ENCODE data around the gene TTLL10.

Gene TTLL10

DNA sequence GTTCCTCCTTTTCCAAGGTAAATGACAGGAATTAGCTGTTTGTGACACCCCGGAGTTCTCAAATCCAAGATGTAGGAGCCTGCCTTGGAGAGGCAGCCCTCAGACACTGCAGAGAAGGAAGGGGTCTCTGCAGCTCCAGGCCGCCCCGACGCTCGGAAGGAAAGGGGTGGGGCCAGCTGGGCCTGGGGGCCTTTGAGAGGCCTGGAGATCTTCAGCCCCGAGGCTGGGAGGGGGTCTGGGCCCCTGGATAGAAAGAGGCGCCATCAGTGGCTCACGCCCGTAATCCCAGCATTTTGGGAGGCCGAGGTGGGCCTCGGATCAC, 33.9 kb downstream of the TTLL10 start:
- no peak for DNase-seq

DNA sequence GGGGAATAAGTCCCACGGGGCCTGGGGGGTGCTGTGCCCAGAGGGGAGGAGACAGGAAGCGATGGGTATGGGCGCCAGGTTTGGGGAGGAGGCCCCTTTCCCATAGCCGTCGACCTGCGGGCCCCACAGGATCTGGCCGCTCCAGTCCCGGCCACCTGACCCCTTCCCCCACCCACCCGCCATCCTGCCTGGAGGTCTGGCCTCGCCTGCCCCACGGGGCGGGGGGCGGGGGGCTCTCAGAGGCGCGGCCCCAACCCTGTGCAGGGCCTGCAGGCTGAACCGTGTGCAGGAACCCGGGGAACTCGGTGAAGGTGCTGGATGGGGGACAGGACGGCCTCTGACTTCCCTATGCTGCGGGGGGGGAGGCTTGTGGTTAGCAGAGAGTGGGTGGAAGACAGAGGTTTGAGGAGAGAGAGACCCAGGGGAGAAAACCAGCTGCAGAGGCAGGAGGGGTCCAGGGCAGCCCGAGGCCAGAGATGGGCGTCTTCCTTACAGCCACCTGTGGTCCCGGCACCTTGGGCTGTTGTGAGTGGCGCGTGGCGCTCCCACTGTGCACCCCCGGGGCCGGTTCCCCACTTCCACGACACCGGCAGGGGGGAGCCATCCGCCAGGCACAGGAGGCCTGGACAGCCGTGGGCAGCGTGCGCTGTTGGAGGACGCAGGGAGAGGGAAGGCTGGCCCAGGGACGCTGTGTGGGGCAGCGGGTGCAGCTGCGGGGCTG, 35.2 kb downstream of the TTLL10 start:
- no peak for DNase-seq

DNA sequence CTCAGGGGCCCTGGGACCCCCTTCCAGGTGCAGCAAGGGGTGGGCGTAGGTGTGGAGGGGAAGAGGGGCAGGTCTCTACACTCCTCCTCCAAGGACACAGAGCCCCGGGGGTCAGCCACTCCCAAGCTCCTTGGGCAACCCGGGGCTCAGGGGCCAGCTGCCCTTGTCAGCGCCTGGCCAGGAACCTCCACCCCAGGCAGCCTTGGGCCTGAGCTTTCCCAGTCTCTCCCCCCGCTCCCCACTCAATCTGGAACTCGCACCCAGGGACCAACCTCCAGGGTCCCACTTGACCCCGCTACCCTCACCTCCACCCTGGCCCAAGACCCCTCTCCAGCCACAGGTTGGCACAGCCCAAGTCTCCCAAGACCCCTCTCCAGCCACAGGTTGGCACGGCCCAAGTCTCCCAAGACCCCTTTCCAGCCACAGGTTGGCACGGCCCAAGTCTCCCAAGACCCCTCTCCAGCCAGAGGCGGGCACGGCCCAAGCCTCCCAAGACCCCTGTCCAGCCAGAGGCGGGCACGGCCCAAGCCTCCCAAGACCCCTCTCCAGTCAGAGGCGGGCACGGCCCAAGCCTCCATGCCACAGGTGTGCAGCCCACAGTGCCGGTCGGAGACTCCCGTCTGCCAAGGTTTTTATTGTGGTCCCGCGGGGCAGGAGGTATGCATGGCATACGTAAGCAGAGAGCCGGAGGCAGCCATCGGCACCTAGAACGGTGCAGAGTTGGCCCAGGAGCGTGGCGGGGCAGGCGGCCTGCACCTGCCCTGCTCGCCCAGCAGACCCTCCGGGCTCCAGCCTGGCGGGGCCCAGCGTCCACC, 37.3 kb downstream of the TTLL10 start:
- DNase-seq, result no peak

DNA sequence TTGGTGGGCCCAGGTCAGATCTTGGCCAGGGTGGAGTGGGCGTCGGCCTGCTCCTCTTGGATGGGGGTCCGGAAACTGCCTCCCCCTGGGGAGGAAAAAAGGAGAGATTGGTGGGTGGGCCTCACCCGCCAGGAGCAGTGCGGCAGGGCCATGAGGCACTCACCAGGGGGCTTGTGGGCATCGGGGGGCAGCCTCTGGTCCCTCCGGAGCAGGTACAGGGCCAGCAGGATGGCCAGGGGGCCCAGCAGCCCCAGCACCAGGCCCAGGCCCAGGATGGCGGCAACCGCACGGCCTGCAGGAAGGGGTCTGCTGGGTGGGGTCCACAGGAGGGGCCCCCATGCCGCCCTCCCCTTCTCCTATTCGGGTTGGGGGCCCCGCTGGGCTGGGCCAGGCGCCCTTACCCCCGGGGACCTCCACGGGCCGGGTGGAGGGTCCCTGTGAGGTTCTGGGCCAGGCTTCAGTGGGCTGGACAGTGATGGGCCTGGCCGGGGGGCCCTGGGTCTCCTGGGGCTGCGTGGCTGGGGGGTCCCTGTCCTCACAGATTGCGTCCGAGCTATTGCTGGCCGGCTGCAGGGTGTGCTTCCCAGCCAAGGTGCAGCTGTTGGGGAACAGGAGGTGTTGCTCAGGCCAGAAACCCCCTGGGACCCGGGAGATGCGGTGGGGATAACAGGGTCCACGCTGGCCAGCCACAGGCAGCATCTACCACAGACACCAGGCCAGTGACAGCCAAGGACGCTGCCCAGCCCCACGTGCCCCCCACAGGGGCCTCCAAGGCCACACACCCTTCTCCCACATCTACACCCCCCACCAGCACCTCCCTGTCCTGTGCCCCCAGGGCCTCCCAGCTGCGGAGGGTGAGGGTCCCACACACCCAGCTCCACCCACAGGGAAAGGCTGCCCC, 38.1 kb downstream of the TTLL10 start:
- DNase-seq, result no peak

DNA sequence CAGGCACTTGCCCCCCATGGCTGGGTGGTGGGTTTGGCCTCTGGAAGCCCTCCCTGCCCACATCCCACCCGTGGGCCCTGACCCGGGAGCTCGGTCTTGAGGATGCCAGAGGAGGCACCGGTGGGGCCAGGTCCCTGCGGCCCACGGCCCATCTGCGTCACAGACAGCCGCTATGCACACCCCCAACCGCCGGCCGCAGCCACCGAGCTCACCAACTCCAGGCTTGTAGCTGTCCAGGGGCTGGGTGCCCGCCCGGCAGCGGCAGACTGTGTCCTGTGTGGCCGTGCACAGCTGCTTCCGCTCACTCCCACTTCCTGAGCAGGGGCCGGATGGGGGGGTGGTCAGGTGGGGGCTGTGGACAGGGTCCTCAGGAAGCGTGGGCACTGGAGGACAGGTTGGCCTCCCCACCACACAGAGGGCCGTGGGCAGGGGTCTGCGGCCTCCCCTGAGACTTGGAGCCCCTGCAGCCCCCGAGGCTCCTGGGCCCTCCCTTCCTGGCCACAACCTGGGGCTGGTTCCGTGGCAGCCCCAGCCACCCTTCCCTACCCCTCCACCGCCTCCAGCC, 39.2 kb downstream of the TTLL10 start:
- no peak for DNase-seq

DNA sequence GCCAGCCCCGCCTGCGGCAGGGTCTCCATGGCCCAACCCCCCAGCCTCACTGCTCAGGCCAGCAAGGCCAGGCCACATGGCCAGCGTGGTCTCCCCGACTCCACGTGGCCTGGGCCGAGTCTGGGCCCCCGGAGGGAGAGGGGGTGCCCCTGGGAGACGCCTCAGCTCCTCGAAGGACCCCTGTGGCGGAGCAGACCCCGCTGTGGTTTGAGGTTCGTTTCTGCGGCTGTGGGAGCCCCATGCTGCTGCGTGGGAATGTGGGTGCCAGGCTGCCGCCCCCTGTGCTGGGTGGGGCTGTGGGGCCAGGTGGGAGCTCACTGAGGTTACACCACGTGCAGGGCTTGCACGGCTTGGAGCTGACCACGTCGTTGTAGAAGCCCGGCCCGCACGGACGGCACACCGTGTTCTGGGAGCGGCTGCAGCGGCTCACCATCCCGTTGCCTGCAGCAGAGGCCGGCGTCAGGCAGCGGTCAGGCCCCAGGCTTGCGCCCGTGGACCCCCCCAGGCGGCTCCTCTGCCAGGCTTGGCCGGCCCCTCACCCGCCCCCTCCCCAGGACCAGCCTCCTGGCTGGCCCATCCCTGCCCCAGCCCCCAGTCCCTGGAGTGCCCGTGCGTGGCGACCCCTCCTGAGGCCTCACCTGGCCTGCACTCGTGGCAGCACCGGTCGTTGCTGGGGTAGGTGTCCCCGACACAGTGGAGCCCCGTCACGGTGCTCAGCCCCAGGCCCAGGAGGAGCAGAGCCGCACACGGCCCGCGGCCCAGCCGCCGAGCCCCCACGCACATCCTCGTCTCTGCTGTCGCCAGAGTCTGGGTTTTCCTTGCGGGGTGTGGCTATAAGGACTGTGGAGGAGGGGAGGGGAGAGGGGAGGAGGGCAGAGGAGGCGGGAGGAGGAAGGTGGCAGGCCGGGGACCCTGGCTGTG, 39.9 kb downstream of the TTLL10 start, which contains the start of gene TNFRSF4:
TSS of gene TNFRSF4 (minus strand) at position 809 of the 921 bp plus-strand sequence. CDS start at position 783, 26 bp downstream.
- DNase-seq, result no peak

DNA sequence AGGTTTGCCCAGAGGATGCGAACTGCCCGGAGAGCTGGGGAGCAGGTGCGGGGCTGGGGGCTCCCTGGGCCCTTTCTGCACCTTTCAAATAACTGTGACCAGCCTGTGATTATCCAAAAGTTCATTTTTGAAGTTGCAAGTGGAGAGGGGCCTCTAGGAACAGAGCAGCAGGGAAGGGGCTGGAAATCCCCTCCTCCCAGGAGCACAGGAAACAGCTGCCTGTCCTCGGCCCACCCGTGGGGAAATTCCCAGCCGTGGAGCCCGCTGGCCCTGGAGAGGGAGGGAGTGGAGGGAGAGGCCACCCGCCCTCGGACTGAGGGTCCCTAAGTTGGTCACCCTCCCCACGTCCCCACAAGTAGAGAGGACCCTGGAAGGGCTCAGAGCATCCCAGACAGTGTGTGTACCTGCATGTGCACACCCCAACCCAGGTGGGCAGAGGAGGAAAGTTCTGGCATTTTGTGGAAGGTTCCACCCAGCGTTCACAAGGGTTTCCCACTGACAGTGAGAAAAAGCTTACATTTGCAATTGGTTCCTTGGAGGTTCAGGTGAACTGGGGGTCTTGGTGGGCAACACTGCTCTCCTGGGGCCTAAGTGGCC, 41.5 kb downstream of the TTLL10 start:
- DNase-seq, result no peak

DNA sequence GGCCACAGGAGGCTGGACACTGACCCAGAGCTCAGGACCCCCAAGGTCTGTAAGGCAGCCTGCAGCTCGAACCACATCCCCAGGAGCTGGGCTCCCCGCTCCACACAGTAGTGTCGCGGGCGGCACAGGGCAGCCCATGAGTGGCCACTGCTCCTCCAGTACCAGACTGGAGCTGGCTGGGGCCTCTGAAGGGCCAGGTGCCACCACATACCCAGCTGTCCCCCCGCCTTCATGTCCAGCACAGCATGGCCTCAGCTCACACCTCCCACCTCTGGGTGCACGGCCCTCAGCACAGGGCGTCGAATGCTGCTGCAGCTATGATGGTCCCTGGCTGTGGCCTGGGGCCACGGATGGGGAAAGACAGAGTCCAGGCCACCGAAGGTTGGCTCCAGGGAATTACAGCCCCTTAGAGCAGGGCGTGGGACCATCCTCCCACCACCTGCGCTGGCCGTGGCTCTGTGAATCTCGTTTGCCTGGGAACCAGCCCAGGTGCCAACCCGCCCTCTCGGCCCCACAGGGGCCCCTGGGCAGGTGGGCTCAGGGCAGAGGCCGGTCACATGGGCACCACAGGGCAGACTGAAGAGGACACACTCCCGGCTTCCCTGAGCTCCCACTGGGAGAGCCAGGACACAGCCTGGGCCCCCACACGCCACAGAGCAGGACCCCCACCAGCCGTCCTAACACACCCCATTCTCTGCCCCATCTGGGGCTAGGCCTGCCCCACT, 42.4 kb downstream of the TTLL10 start:
- no peak for DNase-seq

DNA sequence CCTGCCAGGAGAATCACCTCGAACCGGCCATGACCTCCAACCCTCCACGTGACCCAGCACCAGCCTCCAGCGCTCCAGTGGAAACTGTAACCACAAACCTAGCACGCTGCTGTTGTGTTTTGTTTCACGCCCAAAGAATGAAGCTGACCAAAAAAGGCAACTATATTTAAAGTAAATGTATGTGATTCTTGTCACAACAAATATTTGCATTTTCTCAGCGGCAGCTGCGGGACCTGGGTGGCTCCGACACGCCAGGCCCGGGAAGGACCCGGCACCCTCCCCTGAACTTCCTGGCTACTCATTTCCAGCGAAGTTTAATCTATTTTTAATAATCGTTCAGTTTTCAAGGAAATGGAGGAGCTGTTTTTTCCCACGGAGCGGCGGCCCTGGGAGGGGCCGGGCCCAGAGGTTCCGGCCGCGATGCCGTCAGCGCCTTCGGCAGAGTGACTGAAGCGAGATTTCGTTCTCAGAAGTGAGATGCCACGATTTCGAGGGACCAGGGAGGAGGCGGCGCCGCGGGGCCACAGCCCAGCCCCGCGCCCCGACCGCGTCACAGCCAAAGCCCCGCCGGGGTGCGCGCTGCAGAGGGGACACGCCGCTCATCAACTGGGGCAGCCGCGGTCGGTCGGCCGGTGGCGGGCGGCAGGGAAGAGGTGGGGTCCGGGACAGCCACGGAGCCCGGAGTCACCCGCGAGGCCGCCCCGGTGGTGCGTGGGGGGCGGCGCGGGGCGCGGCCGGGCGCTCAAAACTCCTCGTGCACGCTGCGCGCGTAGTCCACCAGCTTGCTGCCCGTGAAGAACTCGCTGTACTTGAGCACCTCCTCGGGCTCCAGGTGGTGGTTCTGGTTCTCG, 43.3 kb downstream of the TTLL10 start:
- DNase-seq, result peak; percentile 37

DNA sequence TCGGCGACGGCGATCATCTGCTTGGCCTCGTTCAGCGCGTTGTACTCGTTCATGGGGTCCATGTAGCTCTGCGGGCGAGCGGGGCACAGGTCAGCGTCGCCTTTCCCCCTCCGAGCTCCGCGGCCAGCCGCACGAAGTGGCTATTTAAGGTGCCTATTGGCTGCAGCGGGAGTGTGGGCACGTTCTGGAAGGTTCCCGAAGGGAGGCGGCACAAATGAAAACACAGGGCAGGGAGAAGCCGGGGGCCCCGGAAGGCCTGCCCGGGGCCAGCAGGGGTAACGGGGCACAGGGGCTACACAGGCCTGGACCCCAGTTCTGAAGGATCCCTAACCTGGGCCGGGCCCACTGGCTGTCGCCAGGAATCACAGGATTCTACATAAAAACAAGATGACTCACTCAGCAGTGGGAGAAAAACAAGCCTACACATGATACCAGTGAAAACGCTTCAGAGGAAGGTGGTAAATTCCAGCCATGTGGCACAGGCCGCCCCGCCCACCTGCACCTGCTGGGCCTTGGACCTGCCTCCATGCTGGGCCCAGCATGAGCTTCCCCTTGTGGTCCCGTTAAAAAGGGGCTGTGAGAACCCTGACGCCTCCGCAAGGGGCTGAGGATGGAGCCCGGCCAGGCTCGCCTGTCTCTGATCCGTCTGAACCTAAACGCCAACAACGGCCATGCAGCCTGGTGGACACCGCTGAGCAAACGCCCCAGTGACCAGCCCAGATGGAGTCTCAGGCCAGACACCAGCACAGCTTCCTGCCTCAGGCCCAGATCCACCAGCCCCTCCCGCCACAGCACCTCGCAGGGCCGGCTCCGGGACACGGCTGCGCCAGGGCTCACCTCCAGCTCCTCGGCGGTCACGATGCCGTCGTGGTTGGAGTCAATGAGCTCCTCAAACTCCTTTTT, 44.2 kb downstream of the TTLL10 start:
- DNase-seq, result no peak

DNA sequence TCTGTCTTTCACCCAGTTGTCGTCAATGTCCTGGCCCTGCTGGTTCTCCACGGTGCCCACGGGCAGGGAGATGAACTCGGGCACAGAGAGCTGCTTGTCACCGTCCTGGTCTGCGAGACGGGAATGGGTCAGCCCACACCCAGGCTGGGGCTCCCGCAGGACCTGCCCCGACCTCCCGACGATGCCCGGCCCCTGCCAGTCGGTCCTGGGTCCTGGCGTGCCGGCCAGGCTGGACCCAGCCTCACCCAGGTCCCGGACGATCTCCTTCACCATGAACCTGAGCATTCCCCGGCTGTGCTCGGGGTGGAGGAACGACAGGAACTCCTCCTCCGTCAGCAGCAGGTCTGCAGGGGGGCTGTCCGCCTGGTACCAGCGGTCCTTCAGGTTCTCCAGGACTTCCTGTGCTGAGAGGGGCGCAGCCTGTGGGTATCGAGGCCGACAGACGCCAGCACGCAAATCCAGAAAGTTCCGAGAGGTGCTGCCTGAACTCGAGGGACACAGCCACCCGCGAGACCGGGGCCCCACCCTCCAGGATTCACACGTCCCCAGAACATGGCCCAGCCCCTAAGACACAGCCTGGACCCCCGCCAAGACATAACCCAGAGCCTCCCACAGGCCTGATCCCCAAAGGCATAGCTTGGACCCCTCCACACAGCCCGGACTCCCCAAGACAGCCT, 45.0 kb downstream of the TTLL10 start:
- DNase-seq, result no peak

DNA sequence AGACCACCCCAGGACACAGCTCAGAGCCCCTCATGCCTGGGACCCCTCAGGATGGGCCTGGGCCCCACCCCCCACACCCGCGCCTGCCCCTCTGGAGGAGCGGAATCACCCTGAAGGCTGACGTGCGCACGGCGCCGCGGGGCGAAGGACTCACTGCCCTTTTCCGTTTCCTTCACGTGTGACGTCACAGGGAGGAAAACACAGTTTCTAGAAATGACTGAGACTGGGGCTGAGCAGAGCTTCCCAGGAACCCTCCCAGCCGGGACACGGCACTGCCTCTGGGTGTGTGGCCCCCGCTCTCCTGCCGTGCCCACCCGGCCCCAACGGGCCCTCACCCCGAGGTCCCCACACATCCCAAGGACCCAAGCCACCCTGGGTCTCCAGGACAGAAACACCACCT, 45.7 kb downstream of the TTLL10 start:
- no peak for DNase-seq

DNA sequence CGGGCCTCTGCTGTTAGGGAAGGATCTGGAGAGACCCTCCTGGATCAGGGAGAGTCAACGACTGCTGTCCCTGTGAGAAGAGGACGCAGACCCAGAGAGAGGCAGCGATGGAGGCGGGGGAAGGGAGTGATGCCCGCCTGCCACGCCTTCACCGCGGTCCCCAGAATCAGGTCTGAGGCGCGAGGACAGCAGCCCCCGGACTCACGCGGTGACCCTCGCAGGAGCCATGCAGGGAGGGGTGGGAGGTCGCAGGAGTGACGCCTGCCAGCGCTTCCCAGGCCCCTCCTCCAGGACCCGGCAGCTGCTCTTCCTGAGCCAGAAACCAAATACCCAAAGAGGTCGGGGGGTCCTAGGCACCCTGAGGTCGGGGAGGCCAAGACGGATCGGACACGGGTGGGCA, 46.5 kb downstream of the TTLL10 start:
- no peak for DNase-seq

DNA sequence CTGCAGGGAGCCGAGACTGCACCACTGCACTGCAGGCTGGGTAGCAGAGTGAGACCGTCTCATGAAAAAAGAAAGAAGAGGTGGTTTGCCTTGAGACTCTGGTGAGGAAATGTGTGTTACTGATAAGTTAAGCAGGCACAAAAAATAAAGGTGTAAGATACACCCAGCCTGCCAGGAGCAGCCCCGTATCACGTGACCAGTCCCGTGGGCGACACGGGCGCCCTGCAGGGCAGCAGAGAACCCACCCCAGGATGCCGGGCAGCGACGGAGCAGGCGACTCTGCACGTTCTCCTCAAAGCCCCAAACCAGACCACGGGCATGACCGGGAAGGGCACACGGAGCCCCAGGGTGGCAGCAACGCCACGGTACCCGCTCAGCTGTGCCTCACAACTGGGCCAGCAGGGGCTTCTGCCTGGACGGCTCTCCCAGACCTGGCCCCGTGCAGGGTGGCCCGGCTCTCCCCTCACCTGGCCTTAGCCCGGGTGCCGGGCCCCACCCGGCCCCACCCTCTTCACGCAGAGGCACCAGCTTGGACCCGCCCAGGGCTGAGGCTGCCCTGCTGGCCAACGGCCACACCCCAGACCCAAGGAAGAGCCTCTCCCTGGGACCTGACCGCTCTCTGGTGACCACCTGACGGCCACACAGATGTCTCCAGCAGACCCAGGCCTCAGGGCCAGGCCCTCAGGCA, 48.4 kb downstream of the TTLL10 start:
- no peak for DNase-seq

DNA sequence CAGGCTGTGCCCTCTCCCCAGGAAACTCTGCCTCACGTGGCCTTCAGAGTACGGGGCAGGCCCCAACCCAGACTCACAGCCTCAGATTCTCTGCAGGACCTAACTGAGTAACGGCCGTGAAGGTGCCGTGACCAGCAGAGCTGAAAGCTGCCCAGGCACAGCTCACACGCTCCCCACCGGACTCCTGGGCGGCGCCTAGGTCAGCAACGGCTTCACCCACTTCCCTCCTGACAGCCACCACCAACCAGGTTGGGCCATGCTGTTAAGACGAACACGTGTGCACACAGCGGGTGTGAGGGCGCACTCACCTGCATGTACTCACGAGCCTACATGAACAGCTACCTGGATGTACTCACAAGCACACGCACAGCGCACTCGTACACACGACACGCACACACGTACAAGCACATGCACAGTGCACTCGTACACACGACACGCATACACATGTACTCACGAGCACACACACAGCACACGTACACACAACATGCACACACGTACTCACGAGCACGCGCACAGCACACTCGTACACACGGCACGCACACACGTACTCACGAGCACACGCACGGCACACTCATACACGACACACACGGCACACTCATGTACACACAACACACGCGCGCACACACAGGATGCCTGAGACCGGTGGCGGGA, 49.0 kb downstream of the TTLL10 start:
- DNase-seq, result no peak

DNA sequence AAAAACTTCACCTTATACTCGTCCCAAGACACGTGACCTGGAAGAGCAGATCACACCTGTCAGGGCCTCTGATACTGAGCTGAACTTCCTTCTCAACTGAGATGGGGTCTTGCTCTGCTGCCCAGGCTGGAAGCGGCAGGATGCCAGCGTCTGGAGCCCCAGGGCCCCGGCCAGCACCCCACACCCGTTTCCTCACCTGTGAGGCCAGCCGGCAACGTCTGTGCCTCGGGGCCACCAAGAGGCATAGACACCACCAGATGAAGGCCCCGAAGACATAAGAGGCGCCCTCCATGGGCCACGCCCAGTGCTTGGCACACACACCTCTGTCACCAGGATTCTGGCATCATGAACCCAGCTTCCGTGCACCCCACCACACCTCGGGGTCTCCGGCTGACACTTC, 49.6 kb downstream of the TTLL10 start:
- DNase-seq, result no peak

DNA sequence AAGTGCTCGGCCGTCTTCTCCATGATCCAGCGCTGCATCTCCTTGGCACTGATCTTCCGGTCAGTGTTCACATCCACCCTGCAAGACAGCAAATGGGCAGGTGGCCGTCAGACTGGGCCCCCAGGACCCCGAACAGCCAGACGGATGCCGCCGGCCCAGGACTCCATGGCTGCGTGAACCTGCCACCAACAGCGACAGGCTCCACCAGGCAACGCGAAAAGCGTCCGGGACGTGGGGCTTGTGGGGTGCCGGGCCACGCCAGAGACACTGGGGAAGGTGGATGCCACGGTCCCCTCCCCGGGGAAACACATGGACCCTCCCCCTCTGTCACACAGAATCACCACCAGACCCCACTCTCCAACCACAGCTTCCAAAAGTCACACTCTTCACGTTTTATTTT, 50.2 kb downstream of the TTLL10 start:
- DNase-seq, result no peak
